Keratinocyte (primary cell): ENCODE data around the gene TMC5.

ENCODE experiments used
- EZH2 ChIP-seq: IDR thresholded peaks from one replicate; pipeline ENCODE4 v1.6.1; 2012; ENCODE audit warnings: inconsistent platforms, mild to moderate bottlenecking, low read length, moderate library complexity
- TF ChIP-seq, protein P1 (sequence below), 3 experiments: IDR thresholded peaks in 1 of 3; conservative IDR thresholded peaks in 1 of 3; optimal IDR thresholded peaks in 1 of 3; 2 replicates in 2 of 3; 3 replicates in 1 of 3; pipeline versions ENCODE3 to v1.5.1; 2011; ENCODE audit warnings: low read length in 3 of 3, mild to moderate bottlenecking in 3 of 3, moderate library complexity in 2 of 3, control low read depth in 1 of 3, inconsistent platforms in 1 of 3; ENCODE audit not compliant: insufficient read depth in 2 of 3; ENCODE audit errors: extremely low read depth in 1 of 3

DNA sequence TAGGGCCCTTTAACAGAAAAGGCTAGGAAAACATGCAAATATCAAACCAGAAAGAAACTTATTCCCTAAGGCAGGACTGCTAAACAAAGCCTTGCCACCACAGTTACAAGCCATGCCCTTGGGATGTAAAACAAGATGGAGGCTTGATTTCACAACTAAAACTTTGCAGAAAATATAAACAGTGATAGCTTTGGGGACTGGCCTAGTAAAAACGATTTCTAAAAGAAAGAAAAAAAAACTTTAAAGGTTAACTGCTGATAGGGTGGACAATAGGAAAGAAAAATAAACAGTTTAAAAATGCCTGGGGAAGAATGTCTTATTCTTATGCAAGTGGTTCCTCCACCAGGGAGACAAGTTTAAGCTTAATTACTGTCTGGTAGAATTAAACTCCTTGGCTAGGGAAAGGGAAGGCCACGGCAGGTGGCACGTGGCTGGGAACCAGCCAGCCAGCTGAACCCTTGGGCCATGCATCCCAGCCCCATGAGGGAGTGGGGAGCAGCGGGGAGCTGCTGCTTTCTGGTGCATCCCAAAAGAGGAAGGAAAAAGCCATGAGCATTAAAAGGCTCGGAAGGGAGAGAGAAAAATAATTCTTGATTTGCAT lies 10.7 kb upstream of the TMC5 start:
- TF ChIP-seq, protein P1, sequence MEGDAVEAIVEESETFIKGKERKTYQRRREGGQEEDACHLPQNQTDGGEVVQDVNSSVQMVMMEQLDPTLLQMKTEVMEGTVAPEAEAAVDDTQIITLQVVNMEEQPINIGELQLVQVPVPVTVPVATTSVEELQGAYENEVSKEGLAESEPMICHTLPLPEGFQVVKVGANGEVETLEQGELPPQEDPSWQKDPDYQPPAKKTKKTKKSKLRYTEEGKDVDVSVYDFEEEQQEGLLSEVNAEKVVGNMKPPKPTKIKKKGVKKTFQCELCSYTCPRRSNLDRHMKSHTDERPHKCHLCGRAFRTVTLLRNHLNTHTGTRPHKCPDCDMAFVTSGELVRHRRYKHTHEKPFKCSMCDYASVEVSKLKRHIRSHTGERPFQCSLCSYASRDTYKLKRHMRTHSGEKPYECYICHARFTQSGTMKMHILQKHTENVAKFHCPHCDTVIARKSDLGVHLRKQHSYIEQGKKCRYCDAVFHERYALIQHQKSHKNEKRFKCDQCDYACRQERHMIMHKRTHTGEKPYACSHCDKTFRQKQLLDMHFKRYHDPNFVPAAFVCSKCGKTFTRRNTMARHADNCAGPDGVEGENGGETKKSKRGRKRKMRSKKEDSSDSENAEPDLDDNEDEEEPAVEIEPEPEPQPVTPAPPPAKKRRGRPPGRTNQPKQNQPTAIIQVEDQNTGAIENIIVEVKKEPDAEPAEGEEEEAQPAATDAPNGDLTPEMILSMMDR (optimal IDR thresholded peaks at IDR 0.05 in 1 of 3, IDR thresholded peaks at IDR 0.05 in 1 of 3, conservative IDR thresholded peaks at IDR 0.05 in 1 of 3; ENCODE audit: extremely low read depth in 1 of 3, insufficient read depth in 2 of 3, low read length in 3 of 3), result no peak
- no peak for TF ChIP-seq EZH2
